ENCODE results near the gene SYF2. TPM values are rescaled to one million over a fixed set of nuclear protein-coding genes. Genes with fewer than 3 reads are reported as not detected.

The SYF2 gene
- total RNA-seq, 1 donor, result 39.4 TPM

DNA sequence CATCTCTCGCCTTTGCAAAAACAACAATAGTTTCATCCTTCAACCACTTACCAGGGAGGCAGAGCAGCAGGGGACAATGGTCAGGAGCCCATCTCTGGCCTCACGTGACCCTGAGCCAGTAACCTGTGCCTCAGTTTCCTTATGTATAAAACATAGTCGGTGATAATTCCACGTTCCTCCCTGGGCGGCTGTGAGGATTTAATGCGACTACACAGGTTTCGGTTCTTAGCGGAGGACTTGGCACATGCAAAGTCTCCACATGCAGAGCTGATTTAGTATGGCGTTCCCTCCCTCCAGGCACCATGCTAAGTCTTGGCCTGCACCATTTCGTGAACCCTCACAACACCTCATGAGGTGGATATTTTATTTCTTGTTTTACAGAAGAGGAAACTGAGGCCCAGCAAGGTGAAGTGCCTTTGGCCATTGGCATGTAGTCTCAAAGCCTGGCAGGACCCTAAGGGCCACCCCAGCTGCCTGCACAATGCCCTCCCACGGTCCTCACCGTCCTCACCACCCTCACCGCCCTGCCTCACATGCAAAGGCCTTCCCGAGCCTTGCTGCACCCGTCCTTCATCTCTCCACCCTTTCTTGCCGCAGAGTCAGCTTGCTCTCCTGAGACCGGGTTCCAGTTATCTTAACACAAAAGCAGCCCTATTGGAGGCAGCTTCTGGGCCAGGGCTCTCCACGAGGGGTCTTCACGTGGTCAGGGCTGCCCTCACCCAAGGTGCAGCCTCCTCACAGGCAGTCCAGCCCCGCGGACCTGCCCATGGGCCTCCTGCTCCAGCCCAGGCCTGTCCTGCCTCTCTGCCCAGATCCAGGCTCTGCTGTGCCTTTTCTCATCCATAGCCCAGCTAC lies 48.9 kb downstream of the SYF2 start:
- Histone ChIP-seq H3K4me1 (ENCODE audit: insufficient read depth, low read length) (peaks cover 6% of the 10 kb centered on the region), H4K20me1 (ENCODE audit: insufficient read depth, low read length) (no peaks in the 10 kb centered on the region), H3K4me2 (ENCODE audit: insufficient read depth, low read length) (no peak overlapping the region), H3K36me3 (ENCODE audit: insufficient read depth, low read length) (no peaks in the 10 kb centered on the region), H3K9me3 (ENCODE audit: low read depth, low read length) (no peaks in the 10 kb centered on the region), H3K27ac (ENCODE audit: low read depth, low read length) (no peak overlapping the region), H3K79me2 (ENCODE audit: insufficient read depth, low read length) (no peaks in the 10 kb centered on the region), H2AFZ (ENCODE audit: low read length) (no peak overlapping the region), H3K27me3 (ENCODE audit: insufficient read depth, low read length) (peaks cover 11% of the 10 kb centered on the region), H3K4me3 (ENCODE audit: insufficient read depth, low read length) (no peak overlapping the region)
- no peak for TF ChIP-seq CTCF (IDR thresholded peaks at IDR 0.05; ENCODE audit: extremely low read depth, low read depth, low read length)
- DNase-seq (ENCODE audit: insufficient read length, low spot score, missing footprints), result no peak

DNA sequence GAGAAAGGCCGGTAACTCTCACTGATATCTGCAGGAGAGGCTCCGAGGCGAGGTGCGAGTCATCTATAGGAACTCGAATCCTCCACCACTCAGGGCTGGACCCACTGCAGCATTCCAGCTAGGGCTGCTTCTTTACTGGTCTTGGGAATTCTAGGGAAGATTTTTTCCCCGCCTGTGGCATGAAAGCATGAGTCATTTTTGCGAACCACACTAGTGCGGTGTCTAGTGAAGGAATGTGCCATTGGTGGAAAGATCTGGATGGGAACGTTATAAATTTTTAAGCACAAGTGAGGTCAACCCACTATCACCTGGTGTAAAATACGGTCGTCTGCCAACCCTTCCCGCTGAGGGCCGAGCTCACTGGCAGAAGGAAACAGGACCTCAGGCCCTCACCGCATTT lies 49.7 kb downstream of the SYF2 start:
- DNase-seq (ENCODE audit: insufficient read length, low spot score, missing footprints), result peak; percentile 88
- TF ChIP-seq CTCF (IDR thresholded peaks at IDR 0.05; ENCODE audit: extremely low read depth, low read depth, low read length), result no peak
- H3K9me3 ChIP-seq (ENCODE audit: low read depth, low read length), result no peaks in the 10 kb centered on the region
- H4K20me1 ChIP-seq (ENCODE audit: insufficient read depth, low read length), result no peaks in the 10 kb centered on the region
- no peaks in the 10 kb centered on the region for H3K79me2 ChIP-seq (ENCODE audit: insufficient read depth, low read length)
- peaks cover 6% of the 10 kb centered on the region for H3K4me1 ChIP-seq (ENCODE audit: insufficient read depth, low read length)
- H3K4me3 ChIP-seq (ENCODE audit: insufficient read depth, low read length), result no peak overlapping the region
- peaks cover 11% of the 10 kb centered on the region for H3K27me3 ChIP-seq (ENCODE audit: insufficient read depth, low read length)
- no peak overlapping the region for H3K27ac ChIP-seq (ENCODE audit: low read depth, low read length)
- H3K4me2 ChIP-seq (ENCODE audit: insufficient read depth, low read length), result no peak overlapping the region
- no peaks in the 10 kb centered on the region for H3K36me3 ChIP-seq (ENCODE audit: insufficient read depth, low read length)
- no peak overlapping the region for H2AFZ ChIP-seq (ENCODE audit: low read length)

DNA sequence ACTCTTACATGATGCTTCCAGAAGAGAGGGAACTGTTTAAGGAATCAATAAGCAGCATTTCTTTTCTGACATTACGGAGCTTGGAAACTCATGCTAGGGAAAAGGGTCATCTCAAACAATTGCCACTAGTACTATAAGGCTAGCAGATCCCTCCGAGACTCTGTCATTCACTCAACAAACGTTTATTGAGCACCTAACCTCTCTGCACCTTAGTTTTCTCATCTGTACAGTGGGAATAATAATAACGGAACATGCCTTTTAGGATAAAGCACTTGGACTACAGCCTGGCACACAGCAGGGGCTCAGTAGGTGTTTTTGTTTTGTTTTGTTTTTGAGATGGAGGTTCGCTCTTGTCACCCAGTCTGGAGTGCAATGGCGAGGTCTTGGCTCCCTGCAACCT lies 51.3 kb downstream of the SYF2 start:
- no peaks in the 10 kb centered on the region for H3K9me3 ChIP-seq (ENCODE audit: low read depth, low read length)
- peaks cover 9% of the 10 kb centered on the region for H3K27me3 ChIP-seq (ENCODE audit: insufficient read depth, low read length)

More for the DNA sequence above, 51.3 kb downstream of the SYF2 start:
- no peak overlapping the region for H3K27ac ChIP-seq (ENCODE audit: low read depth, low read length)
- H3K79me2 ChIP-seq (ENCODE audit: insufficient read depth, low read length), result no peaks in the 10 kb centered on the region
- no peak for TF ChIP-seq CTCF (IDR thresholded peaks at IDR 0.05; ENCODE audit: extremely low read depth, low read depth, low read length)
- no peak overlapping the region for H3K4me2 ChIP-seq (ENCODE audit: insufficient read depth, low read length)
- no peak overlapping the region for H3K4me3 ChIP-seq (ENCODE audit: insufficient read depth, low read length)
- DNase-seq (ENCODE audit: insufficient read length, low spot score, missing footprints), result no peak
- H2AFZ ChIP-seq (ENCODE audit: low read length), result no peak overlapping the region
- peaks cover 6% of the 10 kb centered on the region for H3K4me1 ChIP-seq (ENCODE audit: insufficient read depth, low read length)
- H3K36me3 ChIP-seq (ENCODE audit: insufficient read depth, low read length), result no peaks in the 10 kb centered on the region
- no peaks in the 10 kb centered on the region for H4K20me1 ChIP-seq (ENCODE audit: insufficient read depth, low read length)

All from osteoblast (primary cell).